Adrenal gland (tissue), 5 donors: Measurements from ENCODE around the gene SMTNL2.

Source experiments
- CTCF ChIP-seq, 6 experiments: fragments of 450-650 bp in 4 of 6; fragments of 200-600 bp in 2 of 6; sonication (generic) in 1 of 6; IDR thresholded peaks; 1 replicate in 5 of 6; 2 replicates in 1 of 6; pipeline versions ENCODE4 v1.5.1 to v1.8.0; 2016 to 2021; ENCODE audit warnings: antibody characterized with exemption in 6 of 6, mild to moderate bottlenecking in 2 of 6, moderate library complexity in 1 of 6
- POLR2A ChIP-seq, 2 donors: fragments of 450-650 bp; IDR thresholded peaks; one replicate each; pipeline ENCODE4 v1.6.1; 2017; ENCODE audit warnings: antibody characterized with exemption in 2 of 2, mild to moderate bottlenecking in 2 of 2, moderate library complexity in 1 of 2
- donor health status: DM: no; HTN: no; CAD: no.

- TF ChIP-seq CTCF (IDR thresholded peaks at IDR 0.05): no peak
- no peak for TF ChIP-seq POLR2A (IDR thresholded peaks at IDR 0.05)
Observed at GRCh38 chr17:4548061-4548461, 36.3 kb upstream of the SMTNL2 start.
